ENCODE data around the gene USP21. TPM values are rescaled to one million over a fixed set of nuclear protein-coding genes. Genes with fewer than 3 reads are reported as not detected.

USP21 gene
- total RNA-seq, 4 donors from 2014 or later, result 12.9 to 53.1 (median 20.6) TPM

GRCh38 chr1:161160671-161161145 is 1.4 kb downstream of the USP21 start:
- Histone ChIP-seq H3K27me3 (no peaks in the 10 kb centered on the region), H3K36me3 (peaks cover 0 to 61% (median 0%) of the 10 kb centered on the region in 3 donors), H3K4me3 (no peak overlapping the region), H3K27ac (peak overlapping the region in 1 of 4 donors; percentile 95), H3K9me3 (no peaks in the 10 kb centered on the region), H3K4me1 (peaks cover 0 to 47% (median 21%) of the 10 kb centered on the region in 4 donors)
- TF ChIP-seq POLR2A (IDR thresholded peaks at IDR 0.05) (no peak), EP300 (IDR thresholded peaks at IDR 0.05) (no peak), CTCF (IDR thresholded peaks at IDR 0.05) (no peak)
- DNase-seq (ENCODE audit: low spot score in 2 of 2), result no peak
- 91% methylated on average over 22 of the region's 22 CpGs for WGBS, 2 donors

DNA sequence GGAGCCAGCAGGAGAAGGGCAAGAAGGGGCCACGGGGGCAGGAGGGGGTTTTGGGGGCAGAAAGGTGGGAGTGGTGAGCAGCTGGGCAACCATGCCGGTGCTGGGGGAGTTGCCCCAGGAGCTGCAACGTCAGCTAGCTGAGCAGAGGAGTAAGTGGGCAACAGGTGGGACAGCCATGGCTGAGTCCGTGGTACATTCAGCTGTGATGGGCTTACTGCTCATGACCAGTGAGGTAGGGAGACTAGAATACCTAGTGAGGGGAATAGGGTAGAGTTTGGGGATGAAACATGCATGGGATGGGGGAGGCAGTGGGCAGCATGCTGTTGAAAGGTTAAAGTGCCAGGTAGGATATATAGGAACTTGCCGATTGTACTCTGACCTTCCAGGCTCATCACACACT is 2.4 kb downstream of the USP21 start:
- no peak for TF ChIP-seq POLR2A (IDR thresholded peaks at IDR 0.05)
- TF ChIP-seq EP300 (IDR thresholded peaks at IDR 0.05), result no peak
- TF ChIP-seq CTCF (IDR thresholded peaks at IDR 0.05), result no peak
- Histone ChIP-seq H3K9me3 (no peaks in the 10 kb centered on the region), H3K27ac (no peak overlapping the region), H3K27me3 (no peaks in the 10 kb centered on the region), H3K36me3 (peaks cover 0 to 61% (median 0%) of the 10 kb centered on the region in 3 donors), H3K4me3 (no peak overlapping the region), H3K4me1 (peaks cover 0 to 47% (median 21%) of the 10 kb centered on the region in 4 donors)
- DNase-seq (ENCODE audit: low spot score in 2 of 2), result no peak
- 81 to 85% methylated on average over 5 of the region's 5 CpGs for WGBS, 2 donors

GRCh38 chr1:161162052-161162451 is 2.8 kb downstream of the USP21 start:
- Histone ChIP-seq H3K4me3 (no peak overlapping the region), H3K36me3 (peaks cover 0 to 58% (median 0%) of the 10 kb centered on the region in 3 donors), H3K9me3 (no peaks in the 10 kb centered on the region), H3K4me1 (peaks cover 0 to 51% (median 24%) of the 10 kb centered on the region in 4 donors), H3K27me3 (no peaks in the 10 kb centered on the region), H3K27ac (no peak overlapping the region)
- DNase-seq (ENCODE audit: low spot score in 2 of 2), result no peak
- 79 to 80% methylated on average over 7 of the region's 7 CpGs for WGBS, 2 donors
- no peak for TF ChIP-seq EP300 (IDR thresholded peaks at IDR 0.05)
- no peak for TF ChIP-seq CTCF (IDR thresholded peaks at IDR 0.05)
- TF ChIP-seq POLR2A (IDR thresholded peaks at IDR 0.05), result no peak

GRCh38 chr1:161162806-161163205 is 3.5 kb downstream of the USP21 start:
- H3K27me3 ChIP-seq, result no peaks in the 10 kb centered on the region
- DNase-seq (ENCODE audit: low spot score in 2 of 2), result no peak
- peaks cover 0 to 59% (median 27%) of the 10 kb centered on the region in 4 donors for H3K4me1 ChIP-seq
- H3K9me3 ChIP-seq, result no peaks in the 10 kb centered on the region
- no peak overlapping the region for H3K27ac ChIP-seq
- TF ChIP-seq EP300 (IDR thresholded peaks at IDR 0.05), result no peak
- TF ChIP-seq CTCF (IDR thresholded peaks at IDR 0.05), result no peak
- TF ChIP-seq POLR2A (IDR thresholded peaks at IDR 0.05), result no peak
- no peak overlapping the region for H3K4me3 ChIP-seq
- H3K36me3 ChIP-seq, result peaks cover 0 to 50% (median 0%) of the 10 kb centered on the region in 3 donors
- 93% methylated on average over 10 of the region's 10 CpGs for WGBS, 2 donors

- no peak for DNase-seq (ENCODE audit: low spot score in 2 of 2)
- peaks cover 0 to 62% (median 24%) of the 10 kb centered on the region in 4 donors for H3K4me1 ChIP-seq
- no peak overlapping the region for H3K4me3 ChIP-seq
- no peaks in the 10 kb centered on the region for H3K27me3 ChIP-seq
- WGBS, 2 donors, result 80 to 87% methylated on average over 5 of the region's 5 CpGs
- no peaks in the 10 kb centered on the region for H3K9me3 ChIP-seq
- no peak for TF ChIP-seq CTCF (IDR thresholded peaks at IDR 0.05)
- TF ChIP-seq POLR2A (IDR thresholded peaks at IDR 0.05), result no peak
- TF ChIP-seq EP300 (IDR thresholded peaks at IDR 0.05), result no peak
- H3K27ac ChIP-seq, result no peak overlapping the region
- H3K36me3 ChIP-seq, result peaks cover 0 to 49% (median 0%) of the 10 kb centered on the region in 3 donors
Observed at GRCh38 chr1:161163793-161164192, 4.5 kb downstream of the USP21 start.
